Muscle of leg (tissue), 11 donors: Measurements from ENCODE around the gene IKZF1. TPM values are rescaled to one million over a fixed set of nuclear protein-coding genes. Genes with fewer than 3 reads are reported as not detected.

Source experiments
- DNase-seq: peaks from one replicate; pipeline ENCODE4 v3.0.0; 2013
- H3K27ac ChIP-seq: one replicate; pipeline ENCODE4 v1.5.1; 2013; ENCODE audit warnings: mild to moderate bottlenecking, low read length, control low read depth
- H3K27me3 ChIP-seq: one replicate; pipeline ENCODE4 v1.6.1; 2013; ENCODE audit warnings: low read length; ENCODE audit not compliant: control insufficient read depth, insufficient read depth
- H3K36me3 ChIP-seq: one replicate; pipeline ENCODE4 v1.6.1; 2013; ENCODE audit warnings: low read length; ENCODE audit not compliant: control insufficient read depth, insufficient read depth
- H3K4me1 ChIP-seq: one replicate; pipeline ENCODE4 v1.6.1; 2013; ENCODE audit warnings: low read length; ENCODE audit not compliant: control insufficient read depth, insufficient read depth
- H3K4me3 ChIP-seq: one replicate; pipeline ENCODE4 v1.5.1; 2013; ENCODE audit warnings: low read length, control low read depth
- H3K9me3 ChIP-seq: replicated peaks from 2 replicates; pipeline ENCODE4 v1.6.1; 2013; ENCODE audit warnings: low read depth, low read length; ENCODE audit not compliant: control insufficient read depth
- WGBS: methylation state at CpG from one replicate; pipeline ENCODE4 v1.1.5; 2013; ENCODE audit warnings: missing lambda C conversion rate; ENCODE audit not compliant: insufficient coverage; 5-methylcytosine and 5-hydroxymethylcytosine counted together
- polyA plus RNA-seq, 8 donors: library from polyadenylated mRNA; unstranded; fragments of 120-200 nt; gene quantifications; one replicate each; pipeline versions ENCODE4 v1.2.1 to v1.2.3, GENCODE V29; 2013; ENCODE audit warnings: inconsistent platforms in 1 of 8, low replicate concordance in 1 of 8; ENCODE audit not compliant: insufficient read length in 8 of 8, insufficient read depth in 1 of 8
- total RNA-seq: library from RNA; stranded (reverse); fragments of 120-200 nt; gene quantifications from one replicate; pipeline ENCODE4 v1.2.4, GENCODE V29; 2013

The IKZF1 gene
- total and polyA plus RNA-seq, 9 donors = 1.1 to 2.1 (median 1.6) TPM

GRCh38 chr7:50362142-50362541, 57.6 kb downstream of the IKZF1 start:
- no peak overlapping the region for H3K27ac ChIP-seq
- H3K27me3 ChIP-seq = peaks cover 2% of the 10 kb centered on the region
- no peaks in the 10 kb centered on the region for H3K9me3 ChIP-seq
- H3K4me1 ChIP-seq = no peaks in the 10 kb centered on the region
- no peaks in the 10 kb centered on the region for H3K36me3 ChIP-seq
- DNase-seq = no peak
- no CpG with 5 or more reads among the region's 5 CpGs for WGBS
- H3K4me3 ChIP-seq = no peak overlapping the region

- no peaks in the 10 kb centered on the region for H3K36me3 ChIP-seq
- no peak overlapping the region for H3K27ac ChIP-seq
- no peak overlapping the region for H3K4me3 ChIP-seq
- no peaks in the 10 kb centered on the region for H3K4me1 ChIP-seq
- no peak for DNase-seq
- 56% methylated on average over 5 of the region's 6 CpGs for WGBS
- H3K27me3 ChIP-seq = peaks cover 2% of the 10 kb centered on the region
- no peaks in the 10 kb centered on the region for H3K9me3 ChIP-seq
These were observed 58.3 kb downstream of the IKZF1 start for GRCh38 chr7:50362712-50363282.

- H3K27ac ChIP-seq = no peak overlapping the region
- peaks cover 2% of the 10 kb centered on the region for H3K27me3 ChIP-seq
- no peaks in the 10 kb centered on the region for H3K36me3 ChIP-seq
- H3K4me3 ChIP-seq = no peak overlapping the region
- DNase-seq = no peak
- no peaks in the 10 kb centered on the region for H3K4me1 ChIP-seq
- no peaks in the 10 kb centered on the region for H3K9me3 ChIP-seq
- 81% methylated on average over 4 of the region's 7 CpGs for WGBS
These were observed 59.0 kb downstream of the IKZF1 start for GRCh38 chr7:50363327-50364060.

GRCh38 chr7:50364645-50365044, 60.1 kb downstream of the IKZF1 start:
- 75% methylated on average over 1 of the region's 3 CpGs for WGBS
- peaks cover 2% of the 10 kb centered on the region for H3K27me3 ChIP-seq
- DNase-seq = no peak
- no peak overlapping the region for H3K4me3 ChIP-seq
- peaks cover 5% of the 10 kb centered on the region for H3K9me3 ChIP-seq
- no peaks in the 10 kb centered on the region for H3K36me3 ChIP-seq
- H3K4me1 ChIP-seq = no peaks in the 10 kb centered on the region
- H3K27ac ChIP-seq = no peak overlapping the region

- DNase-seq = no peak
- no peak overlapping the region for H3K27ac ChIP-seq
- H3K27me3 ChIP-seq = no peaks in the 10 kb centered on the region
- H3K4me1 ChIP-seq = no peaks in the 10 kb centered on the region
- H3K9me3 ChIP-seq = peaks cover 5% of the 10 kb centered on the region
- no peaks in the 10 kb centered on the region for H3K36me3 ChIP-seq
- WGBS = no CpG with 5 or more reads among the region's 2 CpGs
- no peak overlapping the region for H3K4me3 ChIP-seq
These were observed 61.8 kb downstream of the IKZF1 start for GRCh38 chr7:50366311-50366710.

GRCh38 chr7:50367100-50367499, 62.6 kb downstream of the IKZF1 start:
- WGBS = 38% methylated on average over 1 of the region's 2 CpGs
- H3K36me3 ChIP-seq = no peaks in the 10 kb centered on the region
- no peak overlapping the region for H3K4me3 ChIP-seq
- no peaks in the 10 kb centered on the region for H3K4me1 ChIP-seq
- no peaks in the 10 kb centered on the region for H3K27me3 ChIP-seq
- H3K9me3 ChIP-seq = peaks cover 5% of the 10 kb centered on the region
- no peak overlapping the region for H3K27ac ChIP-seq
- no peak for DNase-seq

GRCh38 chr7:50367570-50367969, 63.1 kb downstream of the IKZF1 start:
- H3K27ac ChIP-seq = no peak overlapping the region
- WGBS = 79% methylated on average over 5 of the region's 6 CpGs
- no peak for DNase-seq

GRCh38 chr7:50368366-50368765, 63.9 kb downstream of the IKZF1 start:
- DNase-seq = no peak
- H3K27me3 ChIP-seq = no peaks in the 10 kb centered on the region
- H3K9me3 ChIP-seq = peaks cover 5% of the 10 kb centered on the region
- H3K4me1 ChIP-seq = no peaks in the 10 kb centered on the region
- WGBS = 72% methylated on average over 3 of the region's 4 CpGs
- no peak overlapping the region for H3K27ac ChIP-seq
- no peak overlapping the region for H3K4me3 ChIP-seq
- H3K36me3 ChIP-seq = no peaks in the 10 kb centered on the region

More at GRCh38 chr7:50367570-50367969, 63.1 kb downstream of the IKZF1 start:
- no peak overlapping the region for H3K4me3 ChIP-seq
- no peaks in the 10 kb centered on the region for H3K36me3 ChIP-seq
- H3K9me3 ChIP-seq = peaks cover 5% of the 10 kb centered on the region
- H3K27me3 ChIP-seq = no peaks in the 10 kb centered on the region
- H3K4me1 ChIP-seq = no peaks in the 10 kb centered on the region

GRCh38 chr7:50369143-50370026, 64.9 kb downstream of the IKZF1 start:
- DNase-seq = peak; percentile 13
- Histone ChIP-seq H3K4me1 (no peaks in the 10 kb centered on the region), H3K36me3 (no peaks in the 10 kb centered on the region), H3K9me3 (peaks cover 5% of the 10 kb centered on the region), H3K27ac (no peak overlapping the region), H3K4me3 (no peak overlapping the region), H3K27me3 (no peaks in the 10 kb centered on the region)
- WGBS = 47% methylated on average over 2 of the region's 8 CpGs

- Histone ChIP-seq H3K27me3 (no peaks in the 10 kb centered on the region), H3K4me3 (no peak overlapping the region), H3K4me1 (no peaks in the 10 kb centered on the region), H3K9me3 (peaks cover 5% of the 10 kb centered on the region), H3K36me3 (no peaks in the 10 kb centered on the region), H3K27ac (no peak overlapping the region)
- no peak for DNase-seq
- 92% methylated on average over 6 of the region's 7 CpGs for WGBS
These were observed 66.4 kb downstream of the IKZF1 start for GRCh38 chr7:50370884-50371283.
